H1 (cell line): Measurements from ENCODE around the gene ELL2. TPM values are rescaled to one million over a fixed set of nuclear protein-coding genes. Genes with fewer than 3 reads are reported as not detected.
"Not testable (repeated sequence)": the region's sequence is repeated elsewhere in the genome, so short reads cannot be mapped to it uniquely, and the experiment has no call there.

Source experiments
- CTCF ChIA-PET: fragments of 300-600 bp; sonication (Branson Sonifier 250); formaldehyde crosslinking; loops from one replicate; lab custom pipeline; 2021; ENCODE audit not compliant: partially characterized antibody; lab: Charles Lee
- POLR2A ChIA-PET: fragments of 300-600 bp; sonication (Branson Sonifier 250); formaldehyde crosslinking; loops from one replicate; lab custom pipeline; 2021; ENCODE audit warnings: inconsistent platforms; ENCODE audit not compliant: partially characterized antibody; lab: Charles Lee
- DNase-seq, 2 experiments: peaks; one replicate each; pipeline versions ENCODE4 v3.0.0 to v3.0.0-alpha.2; 2010 to 2022; ENCODE audit warnings: low spot score in 2 of 2, low read depth in 1 of 2, mixed read lengths in 1 of 2
- FAIRE-seq: peaks from 2 replicates; lab custom pipeline; 2011; peaks lifted over from hg19 to GRCh38; lab: Jason Lieb, UNC
- H2AFZ ChIP-seq: 2 replicates; pipeline ENCODE4 v1.8.1; 2012; ENCODE audit warnings: low read length, inconsistent platforms
- H2AK5ac ChIP-seq: 2 replicates; pipeline ENCODE4 v1.6.1; 2013; ENCODE audit warnings: low read depth, low read length
- H2BK120ac ChIP-seq: replicated peaks from 2 replicates; pipeline ENCODE3; 2013; ENCODE audit warnings: low read depth, low read length, inconsistent platforms
- H2BK12ac ChIP-seq: 2 replicates; pipeline ENCODE4 v1.6.1; 2013; ENCODE audit warnings: low read depth, low read length
- H2BK15ac ChIP-seq: 2 replicates; pipeline ENCODE4 v1.6.1; 2013; ENCODE audit warnings: low read length
- H2BK20ac ChIP-seq: 2 replicates; pipeline ENCODE4 v1.6.1; 2013; ENCODE audit warnings: low read length
- H2BK5ac ChIP-seq: 2 replicates; pipeline ENCODE4 v1.6.1; 2013; ENCODE audit warnings: low read depth, low read length
- H3K14ac ChIP-seq: 2 replicates; pipeline ENCODE4 v1.6.1; 2013; ENCODE audit warnings: inconsistent platforms; ENCODE audit not compliant: insufficient read length
- H3K18ac ChIP-seq: 2 replicates; pipeline ENCODE4 v1.6.1; 2013; ENCODE audit warnings: low read length; ENCODE audit errors: extremely low read depth
- H3K23ac ChIP-seq: 2 replicates; pipeline ENCODE4 v1.6.1; 2013; ENCODE audit warnings: inconsistent platforms; ENCODE audit not compliant: insufficient read length
- H3K23me2 ChIP-seq: 2 replicates; pipeline ENCODE4 v1.6.1; 2013; ENCODE audit warnings: low read depth, low read length
- H3K27ac ChIP-seq: 2 replicates; pipeline ENCODE4 v1.6.1; 2011; ENCODE audit warnings: low read depth, low read length, inconsistent platforms
- H3K27me3 ChIP-seq, 4 experiments: replicated peaks in 1 of 4; 1 replicate in 1 of 4; 2 replicates in 3 of 4; pipeline versions ENCODE4 v1.6.1 to v1.8.1; 2011 to 2013; ENCODE audit warnings: low read length in 3 of 4, mild to moderate bottlenecking in 3 of 4, inconsistent platforms in 2 of 4, mixed read lengths in 2 of 4, moderate library complexity in 1 of 4; ENCODE audit not compliant: control insufficient read depth in 3 of 4, insufficient read depth in 3 of 4; ENCODE audit errors: extremely low read depth in 1 of 4
- H3K36me3 ChIP-seq, 4 experiments: 2 replicates each; pipeline versions ENCODE4 v1.6.1 to v1.8.1; 2011 to 2013; ENCODE audit warnings: mild to moderate bottlenecking in 4 of 4, low read length in 3 of 4, moderate library complexity in 2 of 4, control low read depth in 1 of 4, inconsistent platforms in 1 of 4; ENCODE audit not compliant: insufficient read depth in 4 of 4, control insufficient read depth in 2 of 4
- H3K4ac ChIP-seq: replicated peaks from 2 replicates; pipeline ENCODE3; 2013; ENCODE audit warnings: low read length, low read depth, mixed read lengths, inconsistent platforms; ENCODE audit not compliant: insufficient read length
- H3K4me1 ChIP-seq, 4 experiments: replicated peaks in 1 of 4; 1 replicate in 1 of 4; 2 replicates in 3 of 4; pipeline versions ENCODE4 v1.6.1 to v1.8.1; 2011 to 2013; ENCODE audit warnings: low read length in 3 of 4, inconsistent platforms in 2 of 4, mixed read lengths in 1 of 4; ENCODE audit not compliant: insufficient read depth in 4 of 4, control insufficient read depth in 3 of 4
- H3K4me2 ChIP-seq, 2 experiments: 2 replicates each; pipeline versions ENCODE4 v1.6.1 to v1.8.1; 2011 to 2013; ENCODE audit warnings: low read depth in 2 of 2, low read length in 2 of 2, control low read depth in 1 of 2, inconsistent platforms in 1 of 2, mild to moderate bottlenecking in 1 of 2; ENCODE audit not compliant: insufficient read depth in 1 of 2
- H3K4me3 ChIP-seq, 4 experiments: fragments of 200-600, 300-600 bp in 1 of 4; sonication (generic), shearing (Covaris generic), sonication (Bioruptor Twin) in 1 of 4; 2 replicates each; pipeline versions ENCODE4 v1.5.1 to v1.8.1; 2011 to 2016; ENCODE audit warnings: low read length in 4 of 4, low read depth in 3 of 4, control low read depth in 2 of 4, inconsistent platforms in 2 of 4, mild to moderate bottlenecking in 2 of 4, mixed read lengths in 1 of 4, moderate library complexity in 1 of 4; ENCODE audit not compliant: insufficient read depth in 2 of 4; ENCODE audit errors: extremely low read depth in 1 of 4
- H3K56ac ChIP-seq: replicated peaks from 2 replicates; pipeline ENCODE3; 2013; ENCODE audit warnings: low read depth, mild to moderate bottlenecking, mixed read lengths, low read length, inconsistent platforms; ENCODE audit not compliant: insufficient read length
- H3K79me1 ChIP-seq: 2 replicates; pipeline ENCODE4 v1.6.1; 2013; ENCODE audit warnings: low read depth, low read length, control low read depth
- H3K79me2 ChIP-seq, 2 experiments: 2 replicates each; pipeline versions ENCODE4 v1.6.1 to v1.8.1; 2012 to 2013; ENCODE audit warnings: low read length in 2 of 2, mild to moderate bottlenecking in 2 of 2, inconsistent platforms in 1 of 2; ENCODE audit not compliant: insufficient read depth in 2 of 2, control insufficient read depth in 1 of 2
- H3K9ac ChIP-seq, 4 experiments: replicated peaks in 1 of 4; 1 replicate in 1 of 4; 2 replicates in 3 of 4; pipeline versions ENCODE4 v1.6.1 to v1.8.1; 2011 to 2013; ENCODE audit warnings: low read depth in 3 of 4, low read length in 3 of 4, control low read depth in 2 of 4, mild to moderate bottlenecking in 2 of 4, moderate library complexity in 2 of 4, inconsistent platforms in 1 of 4; ENCODE audit errors: extremely low read depth in 1 of 4
- H3K9me3 ChIP-seq, 2 experiments: 2 replicates each; pipeline versions ENCODE4 v1.6.1 to v1.8.1; 2012 to 2013; ENCODE audit warnings: mild to moderate bottlenecking in 2 of 2, moderate library complexity in 2 of 2, control low read depth in 1 of 2, inconsistent platforms in 1 of 2, low read depth in 1 of 2, low read length in 1 of 2, mixed read lengths in 1 of 2; ENCODE audit not compliant: insufficient read depth in 2 of 2
- H4K20me1 ChIP-seq, 2 experiments: replicated peaks in 1 of 2; 2 replicates each; pipeline versions ENCODE3 to v1.8.1; 2011 to 2013; ENCODE audit warnings: inconsistent platforms in 2 of 2, low read length in 2 of 2, mild to moderate bottlenecking in 1 of 2; ENCODE audit not compliant: insufficient read depth in 2 of 2, control insufficient read depth in 1 of 2
- H4K5ac ChIP-seq: 2 replicates; pipeline ENCODE4 v1.6.1; 2013; ENCODE audit warnings: low read length, low read depth, mixed read lengths, inconsistent platforms; ENCODE audit not compliant: insufficient read length
- H4K8ac ChIP-seq: 2 replicates; pipeline ENCODE4 v1.8.0; 2013; ENCODE audit warnings: mild to moderate bottlenecking, moderate library complexity, low read length, inconsistent platforms; ENCODE audit not compliant: insufficient read depth; ENCODE audit errors: extremely low read depth
- H4K91ac ChIP-seq: replicated peaks from 2 replicates; pipeline ENCODE3; 2013; ENCODE audit warnings: low read length, mixed read lengths, inconsistent platforms; ENCODE audit not compliant: insufficient read length
- WGBS, 2 experiments: shearing (Covaris generic) in 1 of 2; methylation state at CpG; one replicate each; pipeline versions ENCODE4 v1.1.6 to v1.1.7; 2013 to 2015; ENCODE audit warnings: low lambda C conversion rate in 2 of 2, mixed read lengths in 2 of 2, inconsistent platforms in 1 of 2, low coverage in 1 of 2, missing lambda C conversion rate in 1 of 2; ENCODE audit not compliant: insufficient replicate concordance in 2 of 2, insufficient coverage in 1 of 2, insufficient read length in 1 of 2; ENCODE audit errors: extremely low coverage in 1 of 2, missing lambda C conversion rate in 1 of 2; 5-methylcytosine and 5-hydroxymethylcytosine counted together
- polyA plus RNA-seq, 7 experiments: library from polyadenylated mRNA; depleted of rRNA in 3 of 7; stranded (reverse) in 5 of 7; unstranded in 2 of 7; fragments of >200 nt in 5 of 7; fragments of 200-250 nt in 2 of 7; gene quantifications; 1 replicate in 5 of 7; 2 replicates in 1 of 7; 4 replicates in 1 of 7; pipeline versions ENCODE4 v1.2.1 to v1.2.3, GENCODE V29; 2011 to 2013; ENCODE audit warnings: missing spikeins in 2 of 7, mixed read lengths in 2 of 7
- total RNA-seq: library from RNA; stranded (reverse); fragmentation: NEBNext Ultra II Directional; extraction: Animal tissue kit (Norgen Biotek cat#: 25700); gene quantifications from 2 replicates; pipeline ENCODE4 v1.2.1, GENCODE V29; 2021

Gene ELL2
- total and polyA plus RNA-seq, 2 of the 8 experiments (the other 6 are each of a cell fraction or from before 2014, with no cell fraction given): 6.3 to 29.4 TPM

- H3K18ac ChIP-seq, H4K5ac ChIP-seq, H4K20me1 ChIP-seq, H3K36me3 ChIP-seq, H2BK5ac ChIP-seq, H4K91ac ChIP-seq, FAIRE-seq, H3K9ac ChIP-seq, H2BK15ac ChIP-seq, H3K56ac ChIP-seq, H3K79me2 ChIP-seq, H3K4me1 ChIP-seq, H3K27me3 ChIP-seq, POLR2A ChIA-PET, H3K4me2 ChIP-seq, H2AK5ac ChIP-seq, H3K79me1 ChIP-seq, H2BK120ac ChIP-seq, H3K9me3 ChIP-seq, DNase-seq, H3K27ac ChIP-seq, H3K4me3 ChIP-seq, H3K14ac ChIP-seq, H4K8ac ChIP-seq, CTCF ChIA-PET, H3K4ac ChIP-seq, H2BK12ac ChIP-seq, H2AFZ ChIP-seq, H3K23ac ChIP-seq, H2BK20ac ChIP-seq, H3K23me2 ChIP-seq: not testable (repeated sequence)
- WGBS, 2 experiments: 87% methylated on average over 12 of the region's 13 CpGs; no CpG with 5 or more reads in 1 of the 2 experiments
Observed at GRCh38 chr5:95927300-95927699, 34.4 kb downstream of the ELL2 start.
